NT2/D1 (cell line): Measurements from ENCODE around the gene MOV10.

Experiments
- DNase-seq: peaks from one replicate; pipeline ENCODE4 v3.0.0-alpha.2; 2011; ENCODE audit warnings: low read depth, low spot score
- H3K27me3 ChIP-seq: 2 replicates; pipeline ENCODE4 v1.6.0; 2011; ENCODE audit warnings: mild to moderate bottlenecking; ENCODE audit not compliant: insufficient read length, insufficient read depth
- H3K36me3 ChIP-seq: 2 replicates; pipeline ENCODE4 v1.6.1; 2011; ENCODE audit warnings: mild to moderate bottlenecking, low read length, mixed read lengths; ENCODE audit not compliant: insufficient read depth, insufficient read length
- H3K4me1 ChIP-seq: 2 replicates; pipeline ENCODE4 v1.5.1; 2011; ENCODE audit not compliant: insufficient read depth, insufficient read length
- H3K4me3 ChIP-seq: 2 replicates; pipeline ENCODE4 v1.5.1; 2011; ENCODE audit warnings: low read depth; ENCODE audit not compliant: insufficient read length
- H3K9ac ChIP-seq: 2 replicates; pipeline ENCODE4 v1.6.0; 2011; ENCODE audit warnings: low read depth; ENCODE audit not compliant: insufficient read length
- H3K9me3 ChIP-seq: 2 replicates; pipeline ENCODE4 v1.5.1; 2011; ENCODE audit warnings: mild to moderate bottlenecking, low read length; ENCODE audit not compliant: insufficient read depth
- SUZ12 ChIP-seq: IDR thresholded peaks from 2 replicates; pipeline ENCODE4 v1.6.1; 2011; ENCODE audit not compliant: insufficient read length, insufficient read depth; ENCODE audit errors: extremely low read depth
- YY1 ChIP-seq: IDR thresholded peaks from 2 replicates; pipeline ENCODE4 v1.6.1; 2011; ENCODE audit not compliant: insufficient read length, insufficient read depth
- ZNF274 ChIP-seq: IDR thresholded peaks from 2 replicates; pipeline ENCODE4 v1.6.1; 2011; ENCODE audit warnings: mild to moderate bottlenecking, low read depth, low read length

MOV10 gene

GRCh38 chr1:112687361-112687760 lies 12.9 kb downstream of the MOV10 start:
- TF ChIP-seq YY1, result no peak
- TF ChIP-seq ZNF274, result no peak
- no peak for TF ChIP-seq SUZ12
- Histone ChIP-seq H3K4me3 (no peak overlapping the region), H3K9me3 (no peaks in the 10 kb centered on the region), H3K36me3 (peaks cover 46% of the 10 kb centered on the region), H3K27me3 (no peaks in the 10 kb centered on the region), H3K4me1 (no peaks in the 10 kb centered on the region), H3K9ac (no peak overlapping the region)
- no peak for DNase-seq

DNA sequence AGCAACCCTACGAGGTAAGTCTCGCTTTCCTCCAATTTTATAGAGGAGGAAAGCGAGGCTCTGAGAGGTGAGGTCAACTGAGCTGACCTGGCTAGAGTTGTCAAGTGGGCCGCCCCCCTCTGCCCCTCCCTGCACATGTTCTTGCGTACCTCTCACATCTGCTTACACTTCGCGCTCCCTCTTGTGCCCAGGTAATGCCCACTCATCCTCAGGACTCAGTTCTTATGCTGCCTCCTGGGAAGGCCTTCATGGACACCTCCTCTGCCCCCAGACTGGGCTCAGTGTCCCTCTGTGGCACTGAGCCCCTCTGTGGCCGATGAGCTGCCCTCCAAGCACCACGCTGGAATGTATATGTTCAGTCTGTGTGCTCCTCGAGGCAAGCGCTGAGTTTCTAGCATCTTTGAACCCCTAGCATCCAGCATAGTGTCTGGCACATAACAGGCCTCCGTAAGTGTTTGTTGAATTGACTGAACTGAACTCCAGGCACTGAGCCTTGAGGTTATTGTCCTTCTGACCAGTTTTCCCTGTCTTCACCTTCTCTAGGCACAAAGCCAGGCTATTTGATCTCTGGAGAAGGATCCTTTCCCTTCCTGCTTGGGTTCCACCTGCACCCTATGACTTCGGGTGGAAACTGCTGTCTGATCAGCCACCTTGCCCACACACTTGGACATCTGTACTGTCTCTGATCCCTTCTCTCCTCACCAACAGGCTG lies 13.5 kb downstream of the MOV10 start:
- TF ChIP-seq YY1 (no peak), ZNF274 (no peak), SUZ12 (no peak)
- no peak overlapping the region for H3K4me3 ChIP-seq
- peaks cover 52% of the 10 kb centered on the region for H3K36me3 ChIP-seq
- H3K9me3 ChIP-seq, result no peaks in the 10 kb centered on the region
- no peaks in the 10 kb centered on the region for H3K4me1 ChIP-seq
- no peaks in the 10 kb centered on the region for H3K27me3 ChIP-seq
- no peak for DNase-seq
- no peak overlapping the region for H3K9ac ChIP-seq

GRCh38 chr1:112688781-112689193 lies 14.3 kb downstream of the MOV10 start:
- Histone ChIP-seq H3K4me3 (no peak overlapping the region), H3K9me3 (no peaks in the 10 kb centered on the region), H3K36me3 (peaks cover 60% of the 10 kb centered on the region), H3K9ac (no peak overlapping the region), H3K4me1 (no peaks in the 10 kb centered on the region), H3K27me3 (no peaks in the 10 kb centered on the region)
- TF ChIP-seq ZNF274, result no peak
- TF ChIP-seq SUZ12, result no peak
- no peak for TF ChIP-seq YY1
- no peak for DNase-seq

GRCh38 chr1:112689196-112689841 lies 14.9 kb downstream of the MOV10 start:
- no peaks in the 10 kb centered on the region for H3K27me3 ChIP-seq
- no peak for TF ChIP-seq SUZ12
- no peak for TF ChIP-seq YY1
- TF ChIP-seq ZNF274, result no peak
- no peak overlapping the region for H3K9ac ChIP-seq
- H3K4me1 ChIP-seq, result no peaks in the 10 kb centered on the region
- no peak for DNase-seq
- peaks cover 65% of the 10 kb centered on the region for H3K36me3 ChIP-seq
- H3K9me3 ChIP-seq, result no peaks in the 10 kb centered on the region
- H3K4me3 ChIP-seq, result no peak overlapping the region

GRCh38 chr1:112689842-112690237 lies 15.4 kb downstream of the MOV10 start:
- no peak for DNase-seq
- H3K36me3 ChIP-seq, result peaks cover 70% of the 10 kb centered on the region
- no peaks in the 10 kb centered on the region for H3K27me3 ChIP-seq
- no peak overlapping the region for H3K4me3 ChIP-seq
- no peak for TF ChIP-seq YY1
- TF ChIP-seq ZNF274, result no peak
- no peaks in the 10 kb centered on the region for H3K9me3 ChIP-seq
- H3K9ac ChIP-seq, result no peak overlapping the region
- no peaks in the 10 kb centered on the region for H3K4me1 ChIP-seq

DNA sequence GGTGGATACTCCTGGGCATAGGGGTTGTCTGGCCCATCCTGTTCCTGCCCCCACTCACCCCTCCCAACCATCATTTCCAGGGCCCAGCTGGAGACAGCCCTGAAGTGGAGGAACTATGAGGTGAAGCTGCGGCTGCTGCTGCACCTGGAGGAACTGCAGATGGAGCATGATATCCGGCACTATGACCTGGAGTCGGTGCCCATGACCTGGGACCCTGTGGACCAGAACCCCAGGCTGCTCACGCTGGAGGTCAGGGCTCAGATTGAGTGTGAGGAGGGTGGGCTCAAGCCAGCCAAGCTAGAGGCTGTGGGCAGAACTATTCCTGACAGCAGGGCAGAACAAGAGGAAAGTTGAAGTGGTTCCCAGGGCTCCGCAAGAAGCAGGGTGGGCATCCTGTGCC lies 18.2 kb downstream of the MOV10 start:
- no peaks in the 10 kb centered on the region for H3K27me3 ChIP-seq
- no peak for TF ChIP-seq YY1
- no peak for TF ChIP-seq ZNF274
- no peak for TF ChIP-seq SUZ12
- no peak overlapping the region for H3K4me3 ChIP-seq
- no peak overlapping the region for H3K9ac ChIP-seq
- no peak for DNase-seq
- H3K9me3 ChIP-seq, result no peaks in the 10 kb centered on the region
- peaks cover under 1% of the 10 kb centered on the region for H3K4me1 ChIP-seq
- peaks cover 93% of the 10 kb centered on the region for H3K36me3 ChIP-seq

DNA sequence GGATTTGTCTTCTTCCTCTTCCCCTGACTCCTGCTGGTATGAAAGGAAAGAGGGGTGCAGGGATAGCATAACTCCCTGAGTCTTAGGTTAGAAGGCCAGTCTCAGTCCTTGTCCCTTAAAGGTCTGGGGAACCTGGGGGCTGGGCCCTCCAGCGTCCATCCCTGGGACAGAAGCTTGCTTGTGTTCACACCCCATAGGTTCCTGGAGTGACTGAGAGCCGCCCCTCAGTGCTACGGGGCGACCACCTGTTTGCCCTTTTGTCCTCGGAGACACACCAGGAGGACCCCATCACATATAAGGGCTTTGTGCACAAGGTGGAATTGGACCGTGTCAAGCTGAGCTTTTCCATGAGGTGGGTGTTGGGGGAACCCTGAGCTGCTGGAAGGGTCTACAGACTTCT lies 19.4 kb downstream of the MOV10 start:
- H3K36me3 ChIP-seq, result peaks cover 94% of the 10 kb centered on the region
- TF ChIP-seq SUZ12 (no peak), ZNF274 (no peak), YY1 (no peak)
- H3K27me3 ChIP-seq, result no peaks in the 10 kb centered on the region
- H3K9ac ChIP-seq, result no peak overlapping the region
- no peak overlapping the region for H3K4me3 ChIP-seq
- no peak for DNase-seq
- peaks cover 12% of the 10 kb centered on the region for H3K4me1 ChIP-seq
- H3K9me3 ChIP-seq, result no peaks in the 10 kb centered on the region
